Panc1 (cell line): Measurements from ENCODE around the gene CMTM6. TPM values are rescaled to one million over a fixed set of nuclear protein-coding genes. Genes with fewer than 3 reads are reported as not detected.

Experiments
- ATAC-seq: fragments of 200-7000 bp; cut with Tn5 transposase; 2 replicates; pipeline ENCODE4 v1.9.1; 2020; ENCODE audit warnings: mild to moderate bottlenecking, moderate library complexity
- BruUV-seq: library from RNA; stranded (reverse); fragments of 400-500 nt; replicated peaks from 2 replicates; lab custom pipeline; 2021; lab: Mats Ljungman, UMichigan
- CTCF ChIA-PET: fragments of 300-600 bp; sonication (Branson Sonifier 250); formaldehyde crosslinking; loops from one replicate; lab custom pipeline; 2022; ENCODE audit warnings: antibody characterized with exemption; lab: Charles Lee
- POLR2A ChIA-PET: fragments of 300-600 bp; sonication (Branson Sonifier 250); formaldehyde crosslinking; loops from one replicate; lab custom pipeline; 2022; ENCODE audit warnings: antibody characterized with exemption; lab: Charles Lee
- DNase-seq: peaks from one replicate; pipeline ENCODE4 v3.0.0-alpha.2; 2010; ENCODE audit warnings: low read depth, low spot score
- H3K27ac ChIP-seq: 2 replicates; pipeline ENCODE4 v1.5.1; 2011; ENCODE audit warnings: mild to moderate bottlenecking, low read length, inconsistent platforms
- H3K27me3 ChIP-seq: fragments of 200-500 bp; sonication (Bioruptor generic); 2 replicates; pipeline ENCODE4 v1.6.0; 2014; ENCODE audit warnings: low read length, inconsistent platforms; ENCODE audit not compliant: control insufficient read depth, insufficient read depth
- H3K36me3 ChIP-seq: fragments of 200-500 bp; sonication (Bioruptor generic); 2 replicates; pipeline ENCODE4 v1.5.1; 2014; ENCODE audit warnings: inconsistent platforms, mild to moderate bottlenecking, low read length, moderate library complexity; ENCODE audit not compliant: control insufficient read depth, insufficient read depth
- H3K4me1 ChIP-seq: 2 replicates; pipeline ENCODE4 v1.5.1; 2011; ENCODE audit warnings: inconsistent platforms, mild to moderate bottlenecking, low read length, moderate library complexity; ENCODE audit not compliant: control insufficient read depth, insufficient read depth
- H3K4me3 ChIP-seq, 2 experiments: 2 replicates each; pipeline ENCODE4 v1.5.1; 2011 to 2012; ENCODE audit warnings: low read depth in 2 of 2, low read length in 2 of 2, mild to moderate bottlenecking in 2 of 2, inconsistent platforms in 1 of 2, moderate library complexity in 1 of 2
- H3K9me3 ChIP-seq: fragments of 200-500 bp; sonication (Bioruptor generic); 2 replicates; pipeline ENCODE4 v1.5.1; 2014; ENCODE audit warnings: low read depth, mild to moderate bottlenecking, inconsistent platforms, low read length, moderate library complexity; ENCODE audit not compliant: control insufficient read depth, insufficient read depth
- POLR2AphosphoS5 ChIP-seq: IDR thresholded peaks from 2 replicates; pipeline ENCODE4 v1.6.1; 2012; ENCODE audit warnings: mild to moderate bottlenecking, low read depth, low read length, moderate library complexity
- SIN3A ChIP-seq: IDR thresholded peaks from 2 replicates; pipeline ENCODE4 v1.6.1; 2012; ENCODE audit warnings: low read depth, mild to moderate bottlenecking, low read length, moderate library complexity, borderline replicate concordance; ENCODE audit not compliant: insufficient read depth
- TCF7L2 ChIP-seq: IDR thresholded peaks from 2 replicates; pipeline ENCODE4 v1.6.1; 2011; ENCODE audit warnings: mild to moderate bottlenecking, low read depth, low read length, inconsistent platforms
- in situ Hi-C: cut with HindIII; loops from 2 replicates; pipeline ENCODE4 v1.10.0; 2016; ENCODE audit warnings: low sequenced_read_pairs, low pct_unique_long_range_greater_than_20kb
- intact Hi-C: fragments of 100-400 bp; cut with micrococcal nuclease; formaldehyde crosslinking; loops from one replicate; pipeline ENCODE4 v1.10.0; 2022; ENCODE audit not compliant: unreplicated experiment
- total RNA-seq: library from RNA; stranded (reverse); gene quantifications from one replicate; pipeline ENCODE4 v1.2.1, GENCODE V29; 2021; ENCODE audit not compliant: unreplicated experiment
- TF ChIP-seq, protein P1 (sequence below): fragments of 450-650 bp; IDR thresholded peaks from 2 replicates; pipeline ENCODE4 v1.5.1; 2017; ENCODE audit warnings: mild to moderate bottlenecking
- TF ChIP-seq, protein P2 (sequence below), 2 experiments: IDR thresholded peaks; 2 replicates each; pipeline ENCODE4 v1.6.1; 2011 to 2012; ENCODE audit warnings: low read depth in 2 of 2, control low read depth in 1 of 2, low read length in 1 of 2, mild to moderate bottlenecking in 1 of 2, moderate library complexity in 1 of 2; ENCODE audit not compliant: insufficient read depth in 1 of 2

CMTM6 gene
- total RNA-seq, 1 experiment from 2014 or later = 56.4 TPM

DNA sequence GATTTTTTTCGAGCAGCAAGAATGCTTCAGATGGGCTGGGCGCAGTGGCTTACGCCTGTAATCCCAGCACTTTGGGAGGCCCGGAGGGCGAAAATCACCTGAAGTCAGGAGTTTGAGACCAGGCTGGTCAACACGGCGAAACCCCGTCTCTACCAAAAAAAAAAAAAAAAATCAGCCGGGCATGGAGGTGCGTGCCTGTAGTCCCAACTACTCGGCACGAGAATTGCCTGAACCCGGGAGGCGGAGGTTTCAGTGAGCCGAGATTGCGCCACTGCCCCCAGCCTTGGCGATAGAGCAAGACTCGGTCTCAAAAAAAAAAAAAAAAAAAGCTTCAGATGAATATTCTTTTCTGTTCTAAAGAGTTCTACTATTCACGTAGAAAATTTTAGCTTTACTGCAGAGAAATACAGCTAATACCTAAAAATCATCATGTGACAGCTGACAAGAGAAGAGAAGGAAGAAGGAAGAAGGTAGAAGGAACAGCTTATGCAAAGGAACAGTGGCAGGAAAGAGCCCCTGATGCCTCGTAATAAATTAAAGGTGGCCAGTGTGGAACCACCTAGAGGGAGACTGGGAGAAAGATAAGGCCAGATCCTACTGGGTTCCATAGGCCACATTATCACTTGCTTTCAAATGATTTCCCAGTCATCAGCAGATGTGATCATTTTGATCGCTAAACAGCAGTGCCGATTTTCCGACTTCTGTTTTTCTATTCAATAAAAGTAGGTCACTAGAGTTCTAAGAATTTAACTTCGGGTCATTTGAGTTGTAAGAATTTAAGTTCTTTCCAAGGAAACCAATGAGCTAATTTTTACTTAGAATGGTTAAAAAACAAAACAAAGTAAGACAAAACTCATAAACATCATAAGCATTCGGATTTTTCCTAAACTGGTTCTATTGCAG, 1.5 kb downstream of the CMTM6 start:
- no peaks in the 10 kb centered on the region for H3K9me3 ChIP-seq
- no peaks in the 10 kb centered on the region for H3K27me3 ChIP-seq
- ChIA-PET CTCF (no interaction called here), POLR2A (interaction anchor here (0.6 kb wide), 2 partner anchors 242 to 370 kb away, joined by 5 read pairs; no protein-coding TSS in a partner anchor)
- intact Hi-C loops = no loop called here
- no peaks in the 10 kb centered on the region for H3K36me3 ChIP-seq
- peak overlapping the region; percentile 78 for H3K27ac ChIP-seq
- peaks cover 14% of the 10 kb centered on the region; the same call in 1 of the 2 replicates for H3K4me1 ChIP-seq
- ATAC-seq = 0 out of 2 replicates have a peak, but pooled peaks have one; percentile 35
- in situ Hi-C loops = no loop called here
- DNase-seq = no peak
- BruUV-seq = TSS peak; percentile 79
- TF ChIP-seq, protein P1, sequence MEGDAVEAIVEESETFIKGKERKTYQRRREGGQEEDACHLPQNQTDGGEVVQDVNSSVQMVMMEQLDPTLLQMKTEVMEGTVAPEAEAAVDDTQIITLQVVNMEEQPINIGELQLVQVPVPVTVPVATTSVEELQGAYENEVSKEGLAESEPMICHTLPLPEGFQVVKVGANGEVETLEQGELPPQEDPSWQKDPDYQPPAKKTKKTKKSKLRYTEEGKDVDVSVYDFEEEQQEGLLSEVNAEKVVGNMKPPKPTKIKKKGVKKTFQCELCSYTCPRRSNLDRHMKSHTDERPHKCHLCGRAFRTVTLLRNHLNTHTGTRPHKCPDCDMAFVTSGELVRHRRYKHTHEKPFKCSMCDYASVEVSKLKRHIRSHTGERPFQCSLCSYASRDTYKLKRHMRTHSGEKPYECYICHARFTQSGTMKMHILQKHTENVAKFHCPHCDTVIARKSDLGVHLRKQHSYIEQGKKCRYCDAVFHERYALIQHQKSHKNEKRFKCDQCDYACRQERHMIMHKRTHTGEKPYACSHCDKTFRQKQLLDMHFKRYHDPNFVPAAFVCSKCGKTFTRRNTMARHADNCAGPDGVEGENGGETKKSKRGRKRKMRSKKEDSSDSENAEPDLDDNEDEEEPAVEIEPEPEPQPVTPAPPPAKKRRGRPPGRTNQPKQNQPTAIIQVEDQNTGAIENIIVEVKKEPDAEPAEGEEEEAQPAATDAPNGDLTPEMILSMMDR = no peak
- TF ChIP-seq, protein P2, sequence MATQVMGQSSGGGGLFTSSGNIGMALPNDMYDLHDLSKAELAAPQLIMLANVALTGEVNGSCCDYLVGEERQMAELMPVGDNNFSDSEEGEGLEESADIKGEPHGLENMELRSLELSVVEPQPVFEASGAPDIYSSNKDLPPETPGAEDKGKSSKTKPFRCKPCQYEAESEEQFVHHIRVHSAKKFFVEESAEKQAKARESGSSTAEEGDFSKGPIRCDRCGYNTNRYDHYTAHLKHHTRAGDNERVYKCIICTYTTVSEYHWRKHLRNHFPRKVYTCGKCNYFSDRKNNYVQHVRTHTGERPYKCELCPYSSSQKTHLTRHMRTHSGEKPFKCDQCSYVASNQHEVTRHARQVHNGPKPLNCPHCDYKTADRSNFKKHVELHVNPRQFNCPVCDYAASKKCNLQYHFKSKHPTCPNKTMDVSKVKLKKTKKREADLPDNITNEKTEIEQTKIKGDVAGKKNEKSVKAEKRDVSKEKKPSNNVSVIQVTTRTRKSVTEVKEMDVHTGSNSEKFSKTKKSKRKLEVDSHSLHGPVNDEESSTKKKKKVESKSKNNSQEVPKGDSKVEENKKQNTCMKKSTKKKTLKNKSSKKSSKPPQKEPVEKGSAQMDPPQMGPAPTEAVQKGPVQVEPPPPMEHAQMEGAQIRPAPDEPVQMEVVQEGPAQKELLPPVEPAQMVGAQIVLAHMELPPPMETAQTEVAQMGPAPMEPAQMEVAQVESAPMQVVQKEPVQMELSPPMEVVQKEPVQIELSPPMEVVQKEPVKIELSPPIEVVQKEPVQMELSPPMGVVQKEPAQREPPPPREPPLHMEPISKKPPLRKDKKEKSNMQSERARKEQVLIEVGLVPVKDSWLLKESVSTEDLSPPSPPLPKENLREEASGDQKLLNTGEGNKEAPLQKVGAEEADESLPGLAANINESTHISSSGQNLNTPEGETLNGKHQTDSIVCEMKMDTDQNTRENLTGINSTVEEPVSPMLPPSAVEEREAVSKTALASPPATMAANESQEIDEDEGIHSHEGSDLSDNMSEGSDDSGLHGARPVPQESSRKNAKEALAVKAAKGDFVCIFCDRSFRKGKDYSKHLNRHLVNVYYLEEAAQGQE (IDR thresholded peaks at IDR 0.05; ENCODE audit: insufficient read depth in 1 of 2, low read depth in 2 of 2, low read length in 1 of 2) = no peak
- TF ChIP-seq TCF7L2 (no peak), SIN3A (no peak), POLR2AphosphoS5 (no peak)
- peak overlapping the region; percentile 71 to 84 for H3K4me3 ChIP-seq

DNA sequence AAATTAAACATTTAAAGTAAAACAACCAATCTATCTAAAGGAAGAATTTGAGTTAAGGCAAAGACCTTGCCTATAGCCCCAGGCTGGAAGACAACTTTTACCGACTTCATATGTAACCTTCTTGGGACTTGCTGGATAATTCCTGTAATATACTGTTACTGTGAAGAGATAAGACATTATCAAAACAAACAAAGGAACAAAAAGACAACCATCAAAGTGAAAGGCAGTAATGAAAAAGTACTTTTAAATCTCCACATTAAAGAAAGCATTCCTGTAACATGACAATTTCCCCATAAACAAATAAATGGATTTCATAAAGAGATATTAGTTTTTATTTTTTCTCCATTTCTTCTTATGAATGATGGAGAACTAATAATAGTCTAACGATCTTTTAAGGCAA, 2.4 kb downstream of the CMTM6 start:
- no peak for TF ChIP-seq TCF7L2
- Histone ChIP-seq H3K4me1 (peaks cover 14% of the 10 kb centered on the region; the same call in 1 of the 2 replicates), H3K4me3 (no peak overlapping the region; a peak in 1 of 4 replicates), H3K27me3 (no peaks in the 10 kb centered on the region), H3K36me3 (no peaks in the 10 kb centered on the region), H3K9me3 (no peaks in the 10 kb centered on the region), H3K27ac (no peak overlapping the region)
- intact Hi-C loops = no loop called here
- ChIA-PET CTCF (no interaction called here), POLR2A (no interaction called here)
- BruUV-seq = no TSS peak
- no peak for DNase-seq
- no peak for ATAC-seq
- in situ Hi-C loops = no loop called here

DNA sequence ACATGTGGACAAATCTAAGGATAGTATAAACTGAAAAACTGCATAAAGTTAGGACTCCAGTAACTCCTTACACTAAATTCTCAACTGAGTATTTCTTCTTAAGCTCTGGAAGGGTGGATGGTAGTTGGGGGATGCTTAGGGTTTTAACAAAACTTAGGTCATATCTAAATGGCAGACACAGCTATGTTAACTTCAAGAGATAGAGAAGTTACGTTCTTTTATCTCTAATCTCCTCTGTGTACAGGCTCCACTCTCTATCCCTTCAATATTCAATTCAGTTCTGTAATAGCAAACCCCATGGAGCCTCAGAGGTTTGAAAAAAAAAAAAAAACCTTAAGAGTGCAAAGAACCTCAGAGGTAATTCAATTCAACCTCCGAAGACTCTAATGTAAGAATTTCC, 3.1 kb downstream of the CMTM6 start:
- POLR2A ChIA-PET = no interaction called here
- no peaks in the 10 kb centered on the region for H3K9me3 ChIP-seq
- TF ChIP-seq TCF7L2 (no peak), POLR2AphosphoS5 (no peak), SIN3A (no peak)
- TF ChIP-seq, protein P1 = no peak
- TF ChIP-seq, protein P2 (IDR thresholded peaks at IDR 0.05; ENCODE audit: insufficient read depth in 1 of 2, low read depth in 2 of 2, low read length in 1 of 2) = no peak
- in situ Hi-C loops (no loop called here), intact Hi-C loops (no loop called here)
- CTCF ChIA-PET = no interaction called here
- no TSS peak for BruUV-seq
- peaks cover 14% of the 10 kb centered on the region; the same call in 1 of the 2 replicates for H3K4me1 ChIP-seq
- H3K27me3 ChIP-seq = no peaks in the 10 kb centered on the region
- no peaks in the 10 kb centered on the region; the same call in 1 of the 2 replicates for H3K36me3 ChIP-seq
- DNase-seq = no peak
- H3K27ac ChIP-seq = no peak overlapping the region
- H3K4me3 ChIP-seq = no peak overlapping the region
- ATAC-seq = no peak
